GM12892 (cell line): ENCODE measurements around the gene CHPT1.
"Not testable (repeated sequence)": the region's sequence is repeated elsewhere in the genome, so short reads cannot be mapped to it uniquely, and the experiment has no call there.

Source experiments
- DNase-seq: peaks from one replicate; pipeline ENCODE4 v3.0.0; 2011; ENCODE audit not compliant: insufficient read length
- FAIRE-seq: peaks from 2 replicates; lab custom pipeline; 2011; peaks lifted over from hg19 to GRCh38; lab: Jason Lieb, UNC
- POLR2A ChIP-seq: IDR thresholded peaks from 2 replicates; pipeline ENCODE4 v1.6.1; 2011; ENCODE audit warnings: low read depth, low read length, control low read depth
- POLR2AphosphoS5 ChIP-seq: IDR thresholded peaks from 2 replicates; pipeline ENCODE4 v1.6.1; 2011; ENCODE audit warnings: low read depth, low read length, control low read depth
- TAF1 ChIP-seq: IDR thresholded peaks from 2 replicates; pipeline ENCODE4 v1.6.1; 2011; ENCODE audit warnings: low read depth, mild to moderate bottlenecking, control low read depth, low read length, borderline replicate concordance

Gene CHPT1

DNA sequence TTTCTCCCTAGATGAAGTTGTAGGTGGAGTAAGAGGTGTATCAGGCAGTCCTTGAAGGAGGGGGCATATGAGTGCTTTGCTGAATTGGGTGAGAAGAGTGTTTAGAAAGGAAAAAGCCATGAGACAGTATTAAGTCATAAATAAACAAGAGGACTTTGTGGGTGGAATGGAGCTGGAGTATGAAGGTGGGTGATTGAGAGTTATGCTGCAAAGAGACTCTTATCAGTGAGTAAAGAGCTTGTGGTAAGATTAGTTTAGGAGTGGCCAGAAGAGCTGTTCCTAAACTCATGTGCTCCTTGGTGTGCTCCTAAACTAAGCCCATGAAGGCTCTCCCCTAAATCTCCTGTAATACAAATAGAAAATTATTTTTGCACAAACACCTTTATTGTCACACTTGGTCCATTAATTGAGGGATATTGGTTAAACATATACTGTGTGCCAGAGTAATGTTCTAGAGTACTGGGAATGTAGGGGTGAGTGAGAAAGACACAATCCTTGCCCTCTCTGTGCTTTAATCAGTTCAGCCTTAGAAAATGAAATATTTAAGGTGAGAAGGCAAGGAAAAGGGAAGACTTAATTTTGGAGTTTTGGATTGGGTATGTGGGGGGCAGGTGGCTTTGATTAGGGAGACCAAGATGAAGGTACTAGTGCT lies 9.8 kb downstream of the CHPT1 start:
- no peak for FAIRE-seq
- TF ChIP-seq POLR2AphosphoS5 (no peak), TAF1 (no peak), POLR2A (no peak)
- no peak for DNase-seq

DNA sequence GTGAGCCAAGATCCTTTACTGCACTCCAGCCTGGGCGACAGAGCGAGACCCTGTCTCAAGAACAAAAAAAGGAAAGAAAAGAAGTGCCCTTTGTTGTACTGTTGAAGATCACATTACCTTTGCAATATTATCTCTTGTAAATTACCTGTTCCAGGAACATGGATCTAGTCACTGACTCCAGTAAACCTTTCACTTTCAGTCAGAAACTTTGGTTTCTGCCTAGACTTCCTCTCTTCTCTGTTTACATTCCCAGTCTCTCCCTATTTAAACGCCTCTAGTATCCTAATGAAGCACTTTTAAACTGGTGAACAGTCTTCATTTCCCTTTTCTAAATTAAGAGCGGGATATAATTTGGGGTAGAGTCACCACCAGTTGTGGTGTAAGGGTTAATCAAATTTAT lies 12.8 kb downstream of the CHPT1 start:
- TF ChIP-seq POLR2A (no peak), POLR2AphosphoS5 (no peak), TAF1 (no peak)
- FAIRE-seq = no peak
- no peak for DNase-seq

DNA sequence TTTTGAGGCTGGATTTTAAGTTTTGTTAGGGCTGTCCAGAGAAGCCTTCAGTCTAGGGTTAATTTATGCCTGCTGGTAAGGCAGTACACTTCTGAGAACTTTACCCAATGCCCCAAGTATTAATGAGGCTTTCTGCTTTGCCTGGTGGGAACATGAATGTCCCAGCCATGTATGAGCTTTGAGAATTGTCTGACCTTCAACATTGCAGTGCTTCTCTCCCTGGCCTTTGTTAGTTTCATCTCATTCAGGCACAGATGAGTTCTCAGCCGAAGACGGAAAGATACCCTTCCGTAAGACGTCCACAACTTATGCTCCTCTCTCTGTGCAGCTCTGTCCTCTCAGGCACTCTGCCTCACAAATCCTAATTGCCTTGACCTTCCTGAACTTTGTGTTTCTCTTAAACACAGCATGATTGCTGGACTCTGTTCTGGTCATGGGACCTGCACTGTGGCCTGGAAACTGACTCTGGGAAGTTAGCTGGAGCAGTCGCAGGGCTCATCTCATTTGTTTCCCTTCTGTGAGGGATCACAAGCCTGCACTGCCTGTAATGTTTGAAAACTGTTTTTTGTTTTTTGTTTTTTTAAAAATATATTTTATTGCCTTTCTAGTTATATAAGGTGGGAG lies 15.7 kb downstream of the CHPT1 start:
- TF ChIP-seq POLR2A (no peak), TAF1 (no peak), POLR2AphosphoS5 (no peak)
- FAIRE-seq = no peak
- DNase-seq = no peak

GRCh38 chr12:101713930-101714329 lies 16.5 kb downstream of the CHPT1 start:
- TF ChIP-seq TAF1 (no peak), POLR2A (no peak), POLR2AphosphoS5 (no peak)

GRCh38 chr12:101714877-101715444 lies 17.5 kb downstream of the CHPT1 start:
- TF ChIP-seq POLR2AphosphoS5 (no peak), TAF1 (no peak), POLR2A (no peak)
- DNase-seq (no peak), FAIRE-seq (no peak)

More at GRCh38 chr12:101713930-101714329, 16.5 kb downstream of the CHPT1 start:
- DNase-seq (no peak), FAIRE-seq (no peak)

DNA sequence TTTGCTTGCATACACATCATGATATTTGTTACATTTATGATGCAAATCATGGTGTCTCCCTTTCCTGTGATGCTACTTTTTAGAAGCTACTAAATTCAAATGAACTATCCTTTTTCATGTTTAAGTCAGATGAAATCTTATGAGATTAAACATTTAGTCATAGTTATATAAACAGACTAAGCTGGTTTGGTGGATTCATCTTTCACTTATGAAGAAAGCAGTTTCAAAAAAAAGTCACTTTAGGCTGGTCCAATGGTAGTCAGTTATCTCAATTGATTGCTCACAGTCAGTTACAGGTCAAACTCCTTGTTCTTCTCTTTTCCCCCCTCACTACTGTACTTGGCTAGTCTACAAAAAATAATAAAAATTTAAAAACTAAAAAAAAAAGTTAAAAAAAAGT lies 22.1 kb downstream of the CHPT1 start:
- DNase-seq = no peak
- no peak for TF ChIP-seq TAF1
- TF ChIP-seq POLR2A = no peak
- no peak for TF ChIP-seq POLR2AphosphoS5
- FAIRE-seq = no peak

GRCh38 chr12:101720118-101720517 lies 22.7 kb downstream of the CHPT1 start:
- FAIRE-seq (no peak), DNase-seq (no peak)
- TF ChIP-seq POLR2A = no peak
- no peak for TF ChIP-seq TAF1
- TF ChIP-seq POLR2AphosphoS5 = no peak

DNA sequence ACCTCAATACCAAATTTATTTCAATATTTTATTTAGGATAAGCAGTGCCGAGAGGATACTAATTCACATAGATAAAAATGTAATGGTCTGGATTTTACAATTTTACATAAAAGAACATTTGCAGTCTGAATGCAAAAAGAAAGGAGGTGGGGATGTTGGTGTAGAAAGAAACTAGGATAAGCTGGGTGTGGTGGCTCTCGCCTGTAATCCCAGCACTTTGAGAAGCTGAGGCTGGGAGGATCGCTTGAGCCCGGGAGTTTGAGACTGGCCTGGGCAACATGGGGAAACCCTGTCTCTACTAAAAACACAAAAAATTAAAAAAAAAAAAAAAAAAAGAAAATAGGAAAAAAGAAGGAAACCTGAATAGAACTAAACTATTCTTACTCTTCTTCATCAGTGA lies 25.0 kb downstream of the CHPT1 start:
- DNase-seq = no peak
- no peak for TF ChIP-seq TAF1
- TF ChIP-seq POLR2AphosphoS5 = no peak
- no peak for FAIRE-seq

- DNase-seq = no peak
- no peak for FAIRE-seq
- TF ChIP-seq POLR2AphosphoS5 (no peak), POLR2A (no peak), TAF1 (no peak)
Observed at GRCh38 chr12:101727098-101727497, 29.7 kb downstream of the CHPT1 start.

DNA sequence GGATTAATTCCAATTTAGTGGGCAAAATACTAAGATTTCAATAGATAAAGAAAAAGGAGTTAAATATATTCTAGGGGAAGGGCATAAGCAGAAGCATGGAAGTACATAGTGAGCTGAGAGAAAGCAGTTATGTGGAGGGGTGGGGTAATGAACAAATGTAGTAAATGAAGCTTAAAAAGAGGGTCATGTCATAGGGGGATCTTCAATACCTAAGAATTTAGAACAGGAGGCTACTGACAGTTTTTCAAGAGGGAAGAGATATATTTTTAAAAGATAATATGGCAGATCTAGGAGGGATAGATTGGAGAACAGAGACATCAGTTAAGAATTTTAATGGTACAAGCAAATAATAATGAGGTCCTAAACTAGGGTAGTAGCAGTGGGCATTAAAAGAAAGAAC lies 32.4 kb downstream of the CHPT1 start:
- no peak for FAIRE-seq
- DNase-seq = no peak
- TF ChIP-seq POLR2A (no peak), POLR2AphosphoS5 (no peak), TAF1 (no peak)

DNA sequence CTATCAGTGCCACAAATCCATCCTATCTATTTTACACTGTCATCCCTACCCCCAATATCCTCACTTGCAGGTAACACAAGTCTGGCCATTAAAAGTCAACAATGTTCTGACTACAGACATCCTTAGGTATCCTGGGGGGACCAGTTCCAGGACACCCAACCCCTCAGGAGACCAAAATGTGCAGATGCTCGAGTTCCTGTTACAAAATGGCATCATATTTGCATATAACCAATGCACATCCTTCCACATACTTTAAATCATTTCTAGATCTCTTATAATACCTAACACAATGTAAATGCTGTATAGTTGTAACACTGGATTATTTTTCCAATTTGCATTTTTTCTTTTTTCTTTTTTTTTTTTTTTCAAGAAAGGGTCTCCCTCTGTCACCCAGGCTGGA lies 34.9 kb downstream of the CHPT1 start:
- DNase-seq (no peak), FAIRE-seq (peak; percentile 21)
- TF ChIP-seq POLR2A (no peak), POLR2AphosphoS5 (no peak), TAF1 (no peak)

DNA sequence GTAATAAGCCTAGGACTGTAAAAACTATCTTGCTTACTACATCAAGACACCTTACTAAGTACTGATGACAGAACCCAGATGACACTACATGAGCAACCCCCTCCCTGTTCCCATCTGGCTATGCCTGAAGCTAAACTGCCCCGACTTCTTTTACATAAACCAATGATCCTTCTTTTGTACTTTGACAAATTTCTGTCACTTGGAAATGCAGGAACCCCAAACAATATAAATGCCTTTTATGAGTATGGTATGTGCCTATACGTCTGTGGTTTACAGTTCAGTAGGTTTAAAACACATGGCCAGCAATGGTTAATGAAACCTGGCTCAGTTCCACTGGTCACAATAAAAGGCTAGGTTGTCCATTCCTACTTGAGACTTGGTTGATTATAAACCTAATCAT lies 35.7 kb downstream of the CHPT1 start:
- peak; percentile 66 for FAIRE-seq

GRCh38 chr12:101734482-101734881 lies 37.0 kb downstream of the CHPT1 start:
- DNase-seq, FAIRE-seq: not testable (repeated sequence)

More for the DNA sequence above, 35.7 kb downstream of the CHPT1 start:
- TF ChIP-seq POLR2AphosphoS5 = no peak
- TF ChIP-seq TAF1 = no peak
- TF ChIP-seq POLR2A = no peak
- DNase-seq = no peak
